CD4-positive, alpha-beta T cell treated with Interleukin-4 for 4 hours (primary cell): ENCODE data around the gene PPP6R2.

ENCODE experiments used
- DNase-seq: peaks from one replicate; pipeline ENCODE4 v3.0.0-alpha.2; 2020

Gene PPP6R2, protein sequence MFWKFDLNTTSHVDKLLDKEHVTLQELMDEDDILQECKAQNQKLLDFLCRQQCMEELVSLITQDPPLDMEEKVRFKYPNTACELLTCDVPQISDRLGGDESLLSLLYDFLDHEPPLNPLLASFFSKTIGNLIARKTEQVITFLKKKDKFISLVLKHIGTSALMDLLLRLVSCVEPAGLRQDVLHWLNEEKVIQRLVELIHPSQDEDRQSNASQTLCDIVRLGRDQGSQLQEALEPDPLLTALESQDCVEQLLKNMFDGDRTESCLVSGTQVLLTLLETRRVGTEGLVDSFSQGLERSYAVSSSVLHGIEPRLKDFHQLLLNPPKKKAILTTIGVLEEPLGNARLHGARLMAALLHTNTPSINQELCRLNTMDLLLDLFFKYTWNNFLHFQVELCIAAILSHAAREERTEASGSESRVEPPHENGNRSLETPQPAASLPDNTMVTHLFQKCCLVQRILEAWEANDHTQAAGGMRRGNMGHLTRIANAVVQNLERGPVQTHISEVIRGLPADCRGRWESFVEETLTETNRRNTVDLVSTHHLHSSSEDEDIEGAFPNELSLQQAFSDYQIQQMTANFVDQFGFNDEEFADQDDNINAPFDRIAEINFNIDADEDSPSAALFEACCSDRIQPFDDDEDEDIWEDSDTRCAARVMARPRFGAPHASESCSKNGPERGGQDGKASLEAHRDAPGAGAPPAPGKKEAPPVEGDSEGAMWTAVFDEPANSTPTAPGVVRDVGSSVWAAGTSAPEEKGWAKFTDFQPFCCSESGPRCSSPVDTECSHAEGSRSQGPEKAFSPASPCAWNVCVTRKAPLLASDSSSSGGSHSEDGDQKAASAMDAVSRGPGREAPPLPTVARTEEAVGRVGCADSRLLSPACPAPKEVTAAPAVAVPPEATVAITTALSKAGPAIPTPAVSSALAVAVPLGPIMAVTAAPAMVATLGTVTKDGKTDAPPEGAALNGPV

GRCh38 chr22:50342651-50343540 lies at the start of gene PPP6R2:
PPP6R2 (plus strand) TSS chr22:50343327; CDS start chr22:50393909, 50,582 bp downstream.
- peak; percentile 83 for DNase-seq

GRCh38 chr22:50293441-50294318 lies 49.4 kb upstream of the PPP6R2 start:
- DNase-seq = no peak

- no peak for DNase-seq
These were observed 48.8 kb upstream of the PPP6R2 start for GRCh38 chr22:50294319-50294656.

DNA sequence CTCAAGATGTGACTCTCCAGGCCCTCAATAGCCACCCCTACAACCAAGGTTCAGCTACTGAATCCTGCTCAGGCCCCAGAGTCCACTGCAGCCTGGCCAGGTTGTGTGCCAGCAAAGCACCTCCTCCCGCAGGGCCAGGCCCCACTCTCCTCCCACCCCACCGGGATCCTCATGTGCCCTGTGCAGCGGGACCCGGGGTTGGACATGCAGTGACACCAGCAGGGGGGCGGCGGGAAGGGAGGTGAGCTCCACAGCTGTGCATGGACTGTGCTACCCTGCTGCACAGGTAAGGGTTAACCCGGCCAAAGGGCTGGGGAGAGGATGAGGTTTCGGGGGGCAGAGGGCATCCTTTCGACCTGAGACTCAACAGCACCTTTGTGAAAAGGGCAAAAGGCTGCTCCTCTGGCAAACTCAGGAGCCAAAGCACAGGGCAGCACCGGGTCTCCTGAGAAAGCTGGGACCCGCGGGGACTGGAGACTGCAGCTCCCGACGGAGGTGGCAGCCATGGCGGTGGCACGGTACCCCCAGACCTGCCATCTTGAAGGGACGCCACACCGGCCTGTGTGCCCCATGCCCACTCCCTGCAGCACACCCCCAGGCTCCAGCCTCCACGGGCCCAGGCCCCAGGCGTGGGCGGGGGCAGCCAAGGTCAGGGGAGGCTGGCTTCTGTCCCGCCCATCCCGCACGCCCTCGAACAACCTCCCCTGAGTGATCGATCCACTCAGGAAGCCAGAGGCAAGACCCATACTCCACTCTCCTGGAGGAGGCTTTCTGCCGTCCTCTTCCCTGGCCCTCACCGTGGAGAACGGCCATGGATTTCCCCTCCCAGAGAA lies 46.3 kb upstream of the PPP6R2 start:
- no peak for DNase-seq

DNA sequence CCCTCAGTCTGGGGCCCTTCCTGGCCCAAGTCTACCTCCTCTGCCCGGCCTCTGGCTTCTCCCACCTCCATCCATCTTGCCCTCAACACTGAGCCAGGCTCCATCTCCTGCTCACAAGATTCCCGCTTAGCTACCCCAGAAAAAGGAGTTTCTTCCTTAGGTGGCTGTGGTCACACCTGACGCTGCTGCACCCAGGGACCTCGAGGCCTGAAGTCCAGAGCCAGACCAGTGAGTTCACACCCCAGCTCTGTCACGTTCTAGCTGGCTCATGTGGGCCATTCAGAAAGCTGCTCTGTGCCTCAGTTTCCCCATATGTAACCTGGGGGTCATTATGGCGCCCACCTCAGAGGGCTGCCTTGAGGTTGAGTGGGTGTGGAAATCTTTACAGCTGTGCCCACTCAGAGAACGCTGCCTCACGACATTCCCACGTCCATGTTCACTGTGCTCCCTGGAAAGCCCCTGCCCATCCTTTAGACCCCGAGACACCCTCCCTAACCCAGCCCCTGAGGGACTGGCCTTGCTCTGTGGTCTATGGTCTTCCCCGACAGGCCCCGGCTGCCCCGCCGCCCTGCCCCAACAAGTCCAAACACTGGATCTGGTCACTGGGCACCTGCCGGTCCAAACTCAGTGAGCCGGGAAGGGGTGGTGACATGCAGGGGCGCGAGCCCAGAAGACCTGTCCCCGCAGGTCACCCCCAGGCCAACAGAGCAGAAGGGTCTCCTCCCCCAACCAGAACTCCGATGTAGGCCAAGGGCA lies 45.4 kb upstream of the PPP6R2 start:
- no peak for DNase-seq

DNA sequence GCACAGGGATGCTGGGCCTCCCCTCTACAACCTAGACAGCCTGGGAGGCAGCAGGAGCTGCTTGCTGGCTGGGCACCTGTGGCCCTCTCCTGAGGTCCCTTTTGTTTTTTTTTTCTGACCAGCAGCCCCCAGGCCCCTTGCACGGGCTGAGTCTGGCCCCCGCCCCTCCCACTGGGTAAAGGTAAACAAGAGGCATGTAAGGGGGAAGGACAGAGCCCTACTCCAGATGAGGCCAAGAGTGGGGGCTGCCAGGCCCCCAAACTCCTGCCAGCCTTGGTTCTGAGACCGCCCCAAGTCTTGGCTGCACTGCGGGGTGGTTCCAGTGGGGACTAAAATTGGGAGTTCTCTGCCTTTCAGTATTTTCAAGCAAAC lies 44.9 kb upstream of the PPP6R2 start:
- no peak for DNase-seq

GRCh38 chr22:50298937-50299784 lies 44.0 kb upstream of the PPP6R2 start:
- DNase-seq = no peak

DNA sequence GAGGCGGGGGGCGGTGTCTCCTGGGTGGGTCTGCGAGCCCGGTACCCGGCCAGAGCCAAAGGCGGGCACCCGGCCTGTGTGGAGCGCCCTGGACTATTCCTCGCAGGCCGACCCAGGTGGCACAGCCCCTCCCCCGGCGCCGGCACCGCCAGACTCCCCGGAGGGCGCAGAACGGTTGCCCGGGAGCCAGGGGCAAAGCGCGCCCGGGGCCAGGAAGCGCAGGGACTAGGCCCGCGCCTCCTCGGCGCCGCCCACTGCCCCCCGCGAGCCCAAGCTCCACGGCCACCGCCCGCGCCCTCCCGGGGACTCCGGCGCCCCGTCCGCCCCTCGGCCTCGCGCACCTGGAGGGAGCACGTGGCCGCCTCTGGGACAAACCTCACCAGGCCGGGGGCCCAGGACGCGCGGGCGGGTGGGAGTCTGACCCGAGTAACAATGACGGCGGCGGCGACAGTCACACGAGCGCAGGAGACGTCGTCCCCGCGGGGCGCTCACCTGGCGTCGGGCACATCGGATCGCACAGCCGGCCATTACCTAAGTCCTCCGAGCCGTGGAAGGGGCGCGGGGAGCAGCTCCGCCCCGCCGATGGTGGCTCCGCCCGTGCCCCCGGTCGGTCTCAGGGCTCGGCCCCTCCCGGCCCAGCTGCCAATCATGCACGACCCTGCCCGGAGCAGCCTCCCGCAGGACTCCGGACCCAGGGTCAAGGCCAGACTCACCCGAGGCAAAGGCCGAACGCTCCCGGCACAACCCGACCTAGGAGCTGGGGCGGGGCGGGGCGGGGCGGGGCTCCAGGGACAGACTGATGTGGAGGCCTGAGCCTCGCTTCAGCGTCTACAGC lies 43.1 kb upstream of the PPP6R2 start:
- DNase-seq = no peak

GRCh38 chr22:50300620-50301257 lies 42.4 kb upstream of the PPP6R2 start:
- DNase-seq = no peak

- DNase-seq = no peak
These were observed 41.5 kb upstream of the PPP6R2 start for GRCh38 chr22:50301581-50301991.

- no peak for DNase-seq
These were observed 41.0 kb upstream of the PPP6R2 start for GRCh38 chr22:50302041-50302541.

DNA sequence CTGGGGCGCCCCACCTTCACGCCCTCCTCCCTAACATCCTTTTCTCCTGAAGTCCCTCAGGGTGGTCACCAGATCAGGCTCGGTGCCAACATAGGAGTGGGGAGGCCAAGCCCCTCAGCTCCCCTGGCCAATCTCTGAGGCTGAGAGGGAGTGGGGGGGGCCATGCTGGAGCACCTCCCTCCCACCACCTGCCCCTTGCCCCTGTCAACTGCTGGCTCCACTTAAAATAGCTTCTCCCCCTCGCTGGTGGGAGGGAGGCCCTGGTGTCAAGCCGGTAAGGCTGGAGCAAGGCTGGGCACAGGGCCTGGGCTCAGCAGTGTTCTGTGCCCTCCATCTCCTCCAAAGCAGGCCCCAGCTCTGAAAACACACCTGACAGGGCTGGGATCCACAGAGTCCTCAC lies 40.6 kb upstream of the PPP6R2 start:
- no peak for DNase-seq

DNA sequence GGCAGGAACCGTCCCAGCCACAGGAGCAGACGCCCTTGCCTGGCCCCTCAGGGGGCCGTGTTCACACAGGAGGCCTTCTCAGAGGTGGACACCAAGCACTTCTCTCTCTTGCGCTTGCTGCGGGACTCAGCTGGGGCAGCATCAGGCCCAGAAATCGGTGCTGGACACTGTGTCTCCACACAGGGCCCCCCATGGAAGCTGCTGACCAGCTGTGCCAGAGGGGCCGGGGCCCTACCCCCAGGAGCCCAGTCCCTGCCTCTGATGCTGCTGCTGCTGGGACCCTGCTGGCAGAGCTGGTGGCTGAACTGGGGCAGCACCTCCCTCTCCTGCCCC lies 39.6 kb upstream of the PPP6R2 start:
- DNase-seq = no peak

DNA sequence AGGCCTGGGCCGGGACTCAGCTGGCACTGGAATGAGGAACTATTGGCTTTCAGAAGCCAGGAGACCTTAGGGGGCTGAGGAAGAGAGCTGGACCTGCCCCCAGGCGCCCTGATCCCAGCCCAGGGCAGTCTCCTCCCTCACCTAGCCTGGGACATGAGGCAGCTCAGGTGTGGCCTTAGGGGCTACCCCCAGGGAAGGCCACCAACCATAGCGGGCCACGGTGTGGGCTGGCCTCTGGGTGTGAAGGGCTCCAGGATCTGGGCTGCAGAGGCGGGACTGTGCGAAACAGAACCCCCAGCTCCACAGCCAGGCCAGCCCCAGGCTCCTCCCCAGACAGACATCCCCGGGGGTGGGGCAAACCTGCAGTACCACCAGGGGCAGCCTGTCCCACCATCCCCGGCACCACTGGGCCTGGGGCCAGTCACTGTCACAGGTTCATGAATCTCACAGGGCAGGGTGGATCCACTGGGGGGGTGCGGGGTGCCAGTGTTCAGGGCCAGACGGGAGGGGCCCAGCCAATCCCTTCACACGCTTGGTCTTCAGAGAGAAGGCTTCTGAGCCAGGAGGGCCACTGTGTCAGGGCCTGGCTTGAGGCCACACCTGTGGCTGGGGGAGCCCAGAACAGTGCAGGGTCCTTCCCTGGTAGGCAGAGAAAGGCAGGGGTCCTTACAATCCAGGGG lies 39.1 kb upstream of the PPP6R2 start:
- DNase-seq = peak; percentile 19

DNA sequence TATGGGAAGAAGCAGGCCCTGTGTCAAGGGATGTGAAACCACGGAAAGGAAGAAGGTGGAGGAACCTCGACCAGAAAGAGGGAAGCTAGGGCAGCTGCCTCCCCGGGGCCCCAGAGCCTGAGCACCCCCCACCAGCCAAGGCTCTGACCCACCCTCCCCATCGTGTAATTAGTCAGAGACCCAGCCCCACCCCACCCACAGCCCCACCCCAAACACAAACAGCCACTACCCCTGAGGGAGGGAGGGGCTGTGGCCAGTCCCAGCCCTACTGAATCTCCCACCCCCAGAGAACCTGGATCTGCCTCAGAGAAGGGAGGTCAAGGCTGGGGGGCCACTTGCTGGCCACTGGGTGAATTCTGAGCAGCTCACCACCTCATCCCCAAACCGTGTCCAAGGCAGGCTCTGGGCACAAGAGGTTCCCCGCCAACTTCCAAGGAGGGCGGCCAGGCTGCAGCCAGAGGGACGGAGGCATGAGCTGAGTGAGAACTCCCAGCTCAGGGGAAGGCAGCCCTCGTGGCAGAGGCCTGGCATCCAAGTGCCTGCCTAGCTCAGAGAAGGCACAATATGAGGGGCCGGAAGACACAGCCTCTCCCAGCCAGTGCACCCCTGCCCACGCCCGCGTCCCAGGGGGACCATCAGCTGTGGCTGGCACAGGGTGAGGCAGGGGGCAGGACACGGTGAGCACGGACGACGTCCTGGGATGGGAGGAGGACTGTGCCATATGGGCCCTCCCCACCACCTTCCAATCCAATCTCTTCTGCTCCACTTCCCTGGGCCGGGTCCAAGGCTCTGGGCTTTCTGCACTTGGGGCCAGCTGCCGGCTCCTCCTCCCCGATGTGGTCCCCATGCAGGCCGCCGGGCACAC lies 38.4 kb upstream of the PPP6R2 start:
- DNase-seq = peak; percentile 23

- DNase-seq = no peak
These were observed 37.7 kb upstream of the PPP6R2 start for GRCh38 chr22:50305393-50305922.
